ENCODE measurements around the gene RHOV.

RHOV gene

GRCh38 chr15:40843885-40844695 lies 29.9 kb downstream of the RHOV start, which contains the start of gene SPINT1:
Gene SPINT1 (plus strand): TSS chr15:40844048. CDS start chr15:40844555, 507 bp downstream.
- no peak for DNase-seq

GRCh38 chr15:40843261-40843884 lies 30.7 kb downstream of the RHOV start:
- no peak for DNase-seq

- no peak for DNase-seq
Observed at GRCh38 chr15:40841741-40842140, 32.3 kb downstream of the RHOV start.

DNA sequence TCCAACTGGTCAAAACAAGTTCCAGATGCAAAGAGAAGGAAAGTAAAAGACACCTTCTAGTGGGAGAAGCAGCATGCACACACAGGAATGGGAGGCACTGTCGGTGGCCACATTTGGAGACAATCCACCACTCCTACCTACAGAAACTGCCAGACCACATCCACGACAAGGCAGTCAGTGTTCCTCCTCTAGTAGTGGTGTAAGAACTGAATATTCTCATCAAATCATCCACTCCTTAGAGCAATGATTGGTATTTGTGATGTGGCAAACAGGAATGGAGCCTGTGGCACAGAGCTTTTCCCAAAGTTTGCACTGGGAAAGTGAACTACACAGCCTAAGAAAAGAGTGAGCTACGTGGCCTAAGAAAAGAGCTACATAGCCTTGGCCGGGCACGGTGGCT lies 35.3 kb downstream of the RHOV start:
- DNase-seq = no peak

DNA sequence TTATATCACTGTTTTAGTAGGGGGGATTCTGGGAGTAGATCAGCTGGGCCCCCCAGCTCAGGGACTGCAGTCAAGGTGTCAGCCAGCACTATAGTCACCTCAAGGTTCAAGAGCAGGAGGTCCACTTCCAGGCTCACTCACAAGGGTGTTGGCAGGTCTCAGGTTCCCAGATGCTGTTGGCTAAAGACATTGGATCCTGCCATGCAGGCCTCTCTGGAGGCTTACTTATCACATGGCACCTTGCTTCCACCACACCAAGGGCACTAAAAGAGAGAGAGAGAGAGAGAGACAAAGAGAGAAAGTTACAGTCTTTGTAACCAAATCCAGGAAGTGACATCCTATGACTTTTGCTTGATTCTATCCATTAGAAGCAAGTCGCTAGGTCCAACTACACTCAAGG lies 38.0 kb downstream of the RHOV start:
- DNase-seq = no peak

DNA sequence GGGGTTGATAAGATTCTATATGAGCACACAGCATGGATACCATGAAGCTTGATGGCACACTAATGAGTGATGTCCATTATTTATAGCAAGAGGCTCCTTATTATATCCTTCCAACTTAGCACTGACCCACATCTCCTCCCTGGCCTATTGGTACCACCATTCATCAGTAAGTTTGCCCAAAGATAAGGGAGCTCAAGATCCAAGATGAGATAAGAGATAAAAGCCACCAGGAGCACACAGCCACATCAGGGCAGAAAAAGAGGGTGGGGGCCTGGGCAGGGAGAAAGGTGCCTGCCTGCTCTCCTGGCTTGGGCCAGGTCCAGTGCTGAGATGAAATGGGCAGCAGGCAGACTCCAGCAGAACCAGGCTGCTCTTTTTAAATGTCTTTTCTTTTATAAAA lies 41.1 kb downstream of the RHOV start:
- DNase-seq = no peak

GRCh38 chr15:40831861-40832260 lies 42.2 kb downstream of the RHOV start:
- DNase-seq = no peak

DNA sequence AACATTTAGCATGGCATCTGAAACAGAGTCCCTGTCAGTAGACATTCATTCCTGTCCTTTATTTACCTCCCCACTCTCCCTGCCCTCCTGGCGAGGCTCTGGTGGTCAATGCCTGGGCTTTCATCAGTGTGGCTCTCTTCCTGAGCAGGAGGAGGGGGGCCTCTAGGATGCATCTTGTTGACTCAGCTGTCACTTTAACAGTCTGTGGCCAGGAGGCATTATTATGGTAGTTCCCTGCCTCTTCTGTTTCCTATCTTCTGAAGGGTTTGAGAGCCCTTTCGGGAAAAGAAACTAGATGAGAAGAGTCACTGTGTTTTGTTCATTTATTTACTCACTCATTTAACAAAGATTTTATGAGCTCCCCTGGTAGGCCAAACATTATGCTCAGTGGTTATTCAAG lies 43.1 kb downstream of the RHOV start:
- DNase-seq = no peak

DNA sequence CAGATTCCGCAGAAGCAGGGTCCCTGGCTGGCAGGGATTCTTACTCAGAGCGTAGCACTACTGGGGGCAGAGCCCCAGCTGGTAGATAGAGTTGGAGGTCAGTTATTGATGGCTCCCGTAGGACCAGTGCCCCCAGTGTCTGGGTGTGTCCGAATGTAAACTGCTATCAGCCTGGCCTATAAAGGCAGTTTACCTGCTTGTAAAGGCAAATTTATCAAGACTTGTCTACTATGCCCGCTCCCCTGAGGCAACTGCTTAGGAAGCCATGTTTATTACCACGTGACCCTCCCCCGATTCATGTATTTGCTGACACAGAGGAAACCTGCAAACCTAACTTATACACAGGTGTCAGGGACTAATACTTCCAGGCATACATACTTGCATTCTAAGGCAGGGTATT lies 44.9 kb downstream of the RHOV start:
- DNase-seq = no peak

DNA sequence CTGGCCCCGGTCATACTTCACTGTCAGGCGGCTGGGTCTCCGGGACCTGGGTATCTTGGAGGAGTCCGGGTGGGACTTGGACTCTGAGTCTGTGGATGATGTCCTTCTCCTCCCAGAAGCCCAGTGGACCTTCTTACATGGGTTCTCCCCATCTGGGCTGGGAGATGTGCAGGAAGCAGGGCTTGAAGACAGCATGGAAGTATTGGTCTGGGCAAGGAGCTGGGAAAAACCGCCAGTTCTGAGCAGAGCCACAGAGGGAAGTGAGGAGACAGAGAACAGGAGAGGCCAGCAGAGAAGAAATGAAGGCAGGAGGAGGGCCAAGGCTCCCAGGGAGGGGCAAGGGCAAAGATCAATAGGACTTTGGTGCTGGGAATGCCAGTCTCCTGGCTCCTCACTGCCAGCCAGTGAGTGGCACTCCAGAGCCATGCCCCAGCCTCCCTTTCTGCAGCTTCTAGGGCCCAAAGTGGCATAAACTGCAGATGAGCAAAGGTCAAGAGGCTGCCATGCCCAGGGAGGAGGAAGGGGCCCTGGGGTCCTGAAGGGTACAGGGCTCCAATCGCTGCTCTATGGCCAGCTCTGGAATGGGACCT lies 45.5 kb downstream of the RHOV start, which contains the start of gene PPP1R14D:
Gene PPP1R14D (minus strand): TSS at position 262 of the 590 bp plus-strand sequence. CDS start 67 bp downstream, at position 195.
- DNase-seq = no peak

GRCh38 chr15:40826423-40827075 lies 47.5 kb downstream of the RHOV start:
- DNase-seq = no peak

GRCh38 chr15:40825661-40826422 lies 48.2 kb downstream of the RHOV start:
- DNase-seq = no peak

DNA sequence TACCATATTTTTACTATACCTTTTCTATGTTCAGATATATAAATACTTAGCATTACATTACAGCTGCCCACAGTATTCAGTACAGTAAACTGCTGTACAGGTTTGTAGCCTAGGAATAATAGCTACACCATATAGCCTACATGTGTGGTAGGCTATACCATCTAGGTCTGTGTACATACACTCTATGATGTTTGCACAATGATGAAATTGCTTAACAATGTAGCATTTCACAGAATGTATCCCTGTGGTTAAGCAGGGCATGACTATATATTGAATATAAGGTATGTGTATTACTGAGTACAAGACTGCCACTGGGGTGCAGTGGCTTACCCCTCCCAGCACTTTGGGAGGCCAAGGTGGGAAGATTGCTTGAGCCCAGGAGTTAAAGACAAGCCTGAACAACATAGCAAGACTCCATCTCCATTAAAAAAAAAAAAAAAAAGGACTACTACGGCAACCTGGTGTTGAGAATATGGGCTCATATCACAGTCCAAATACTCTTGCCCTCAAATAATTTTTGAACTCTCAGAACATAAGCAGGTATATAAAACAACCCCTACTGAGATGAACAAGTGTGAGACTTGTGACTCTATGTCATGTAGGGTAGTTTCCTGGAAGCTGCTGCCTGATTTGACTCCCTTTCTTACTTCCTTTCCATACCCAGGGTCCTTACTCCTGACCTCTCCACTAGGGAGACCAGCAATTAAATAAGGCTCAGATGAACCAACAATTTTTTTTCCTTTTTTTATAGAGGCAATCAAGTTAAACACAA lies 50.3 kb downstream of the RHOV start:
- DNase-seq = no peak

Measured in NCI-H446 treated with DMSO at 0.1 percent for 48 hours (cell line).